Measurements from ENCODE around the gene ARSD. TPM values are rescaled to one million over a fixed set of nuclear protein-coding genes. Genes with fewer than 3 reads are reported as not detected.

Gene ARSD
- polyA plus RNA-seq, 1 of the 3 experiments (the other 2 are of a cell fraction): 19.8 TPM

DNA sequence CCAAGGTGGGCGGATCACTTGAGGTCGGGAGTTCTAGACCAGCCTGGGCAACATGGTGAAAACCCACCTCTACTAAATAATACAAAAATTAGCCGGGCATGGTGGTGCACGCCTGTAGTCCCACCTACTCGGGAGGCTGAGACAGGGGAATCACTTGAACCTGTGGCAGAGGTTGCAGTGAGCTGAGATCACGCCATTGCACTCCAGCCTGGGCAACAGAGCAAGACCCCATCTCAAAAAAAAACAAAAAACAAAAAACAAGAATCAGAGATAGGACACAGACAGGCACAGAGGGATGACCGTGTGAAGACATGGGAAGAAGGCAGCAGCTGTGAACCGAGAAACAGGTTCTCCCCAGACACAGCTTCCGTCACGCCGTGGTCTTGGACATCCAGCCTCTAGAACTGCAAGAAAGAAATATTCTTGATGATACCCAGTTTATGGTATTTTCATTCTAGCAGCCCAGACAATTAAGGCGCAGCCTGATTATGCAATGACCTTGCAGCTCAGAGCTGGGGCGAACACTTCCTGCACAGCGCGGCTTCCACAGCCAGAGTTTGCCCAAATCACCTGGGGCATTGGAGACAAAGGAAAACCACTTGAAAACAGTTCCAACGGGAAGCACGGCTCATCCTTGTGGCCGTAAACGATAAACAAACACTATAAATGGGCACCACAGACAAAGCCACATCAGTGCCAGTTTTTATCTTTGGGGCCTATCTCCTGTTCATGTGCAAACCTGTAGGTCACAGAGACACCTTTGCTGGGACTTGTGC lies 4.2 kb upstream of the ARSD start:
- DNase-seq: no peak
- H3K27me3 ChIP-seq (ENCODE audit: insufficient read depth): peaks cover 7% of the 10 kb centered on the region; the same call in 1 of the 2 replicates
- H2AFZ ChIP-seq (ENCODE audit: low read depth): no peak overlapping the region
- no peaks in the 10 kb centered on the region for H3K4me1 ChIP-seq (ENCODE audit: control insufficient read depth in 1 of 2, insufficient read depth in 2 of 2, low read depth in 1 of 2, low read length in 1 of 2)
- ChIA-PET CTCF (no interaction called here), POLR2A (no interaction called here)
- no peak overlapping the region for H3K27ac ChIP-seq (ENCODE audit: low read depth in 2 of 2, low read length in 1 of 2)
- H3K9me2 ChIP-seq: no peaks in the 10 kb centered on the region
- no peak overlapping the region for H3K4me3 ChIP-seq (ENCODE audit: low read depth in 2 of 2, low read length in 1 of 2)
- 76% methylated on average over 18 of the region's 19 CpGs for WGBS (ENCODE audit: low lambda C conversion rate)
- no peaks in the 10 kb centered on the region for H3K36me3 ChIP-seq (replicated peaks in 1 of 2; ENCODE audit: control insufficient read depth in 1 of 2, insufficient read depth in 2 of 2, low read length in 1 of 2)
- no peak overlapping the region for H3K4me2 ChIP-seq
- H3K9me3 ChIP-seq: no peaks in the 10 kb centered on the region
- H3K79me2 ChIP-seq (ENCODE audit: insufficient read depth): no peaks in the 10 kb centered on the region
- no peak overlapping the region for H3K9ac ChIP-seq
- no peaks in the 10 kb centered on the region for H3F3A ChIP-seq (replicated peaks; ENCODE audit: insufficient read depth)
- TF ChIP-seq NFIC (IDR thresholded peaks at IDR 0.05; ENCODE audit: borderline replicate concordance) (no peak), ELF1 (IDR thresholded peaks at IDR 0.05) (no peak), SMC3 (IDR thresholded peaks at IDR 0.05; ENCODE audit: low read depth, low read length) (no peak), NRF1 (IDR thresholded peaks at IDR 0.05; ENCODE audit: low read depth, low read length) (no peak), GABPA (IDR thresholded peaks at IDR 0.05; ENCODE audit: low read depth) (no peak), RCOR1 (IDR thresholded peaks at IDR 0.05; ENCODE audit: low read length) (no peak), GATA2 (CRISPR knock-in tag; IDR thresholded peaks at IDR 0.05) (no peak), JUND (IDR thresholded peaks at IDR 0.05) (no peak), RAD21 (IDR thresholded peaks at IDR 0.05; ENCODE audit: low read length) (no peak), EP300 (IDR thresholded peaks at IDR 0.05; ENCODE audit: borderline replicate concordance in 1 of 2, low read depth in 1 of 2, low read length in 1 of 2) (no peak), RXRA (IDR thresholded peaks at IDR 0.05; ENCODE audit: borderline replicate concordance, low read depth) (no peak)
- TF ChIP-seq, protein P1, sequence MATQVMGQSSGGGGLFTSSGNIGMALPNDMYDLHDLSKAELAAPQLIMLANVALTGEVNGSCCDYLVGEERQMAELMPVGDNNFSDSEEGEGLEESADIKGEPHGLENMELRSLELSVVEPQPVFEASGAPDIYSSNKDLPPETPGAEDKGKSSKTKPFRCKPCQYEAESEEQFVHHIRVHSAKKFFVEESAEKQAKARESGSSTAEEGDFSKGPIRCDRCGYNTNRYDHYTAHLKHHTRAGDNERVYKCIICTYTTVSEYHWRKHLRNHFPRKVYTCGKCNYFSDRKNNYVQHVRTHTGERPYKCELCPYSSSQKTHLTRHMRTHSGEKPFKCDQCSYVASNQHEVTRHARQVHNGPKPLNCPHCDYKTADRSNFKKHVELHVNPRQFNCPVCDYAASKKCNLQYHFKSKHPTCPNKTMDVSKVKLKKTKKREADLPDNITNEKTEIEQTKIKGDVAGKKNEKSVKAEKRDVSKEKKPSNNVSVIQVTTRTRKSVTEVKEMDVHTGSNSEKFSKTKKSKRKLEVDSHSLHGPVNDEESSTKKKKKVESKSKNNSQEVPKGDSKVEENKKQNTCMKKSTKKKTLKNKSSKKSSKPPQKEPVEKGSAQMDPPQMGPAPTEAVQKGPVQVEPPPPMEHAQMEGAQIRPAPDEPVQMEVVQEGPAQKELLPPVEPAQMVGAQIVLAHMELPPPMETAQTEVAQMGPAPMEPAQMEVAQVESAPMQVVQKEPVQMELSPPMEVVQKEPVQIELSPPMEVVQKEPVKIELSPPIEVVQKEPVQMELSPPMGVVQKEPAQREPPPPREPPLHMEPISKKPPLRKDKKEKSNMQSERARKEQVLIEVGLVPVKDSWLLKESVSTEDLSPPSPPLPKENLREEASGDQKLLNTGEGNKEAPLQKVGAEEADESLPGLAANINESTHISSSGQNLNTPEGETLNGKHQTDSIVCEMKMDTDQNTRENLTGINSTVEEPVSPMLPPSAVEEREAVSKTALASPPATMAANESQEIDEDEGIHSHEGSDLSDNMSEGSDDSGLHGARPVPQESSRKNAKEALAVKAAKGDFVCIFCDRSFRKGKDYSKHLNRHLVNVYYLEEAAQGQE (IDR thresholded peaks at IDR 0.05; ENCODE audit: low read depth, low read length): no peak
- H4K20me1 ChIP-seq (ENCODE audit: insufficient read depth): no peaks in the 10 kb centered on the region

DNA sequence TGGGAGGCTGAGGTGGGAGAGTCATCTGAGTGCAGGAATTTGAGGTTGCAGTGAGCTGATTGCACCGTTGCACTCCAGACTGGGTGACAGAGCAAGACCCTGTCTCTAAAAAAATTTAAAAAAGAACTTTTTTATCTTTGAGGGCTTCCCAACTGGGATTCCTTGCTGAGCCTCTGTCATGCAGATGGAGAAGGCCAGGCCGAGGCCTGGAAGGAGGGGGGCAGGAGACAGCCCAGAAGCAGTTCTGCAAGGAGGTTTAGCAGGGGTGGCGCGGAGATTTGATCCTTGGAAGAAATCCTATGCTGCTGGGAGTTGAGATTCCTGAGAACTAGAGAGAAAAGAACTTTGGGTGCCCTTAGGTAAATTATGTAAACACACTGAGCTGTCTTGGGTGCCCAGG lies 2.5 kb upstream of the ARSD start:
- H3K4me1 ChIP-seq (ENCODE audit: control insufficient read depth in 1 of 2, insufficient read depth in 2 of 2, low read depth in 1 of 2, low read length in 1 of 2): no peaks in the 10 kb centered on the region; a peak in 1 of 4 replicates
- no peak overlapping the region for H2AFZ ChIP-seq (ENCODE audit: low read depth)
- H3K4me2 ChIP-seq: no peak overlapping the region
- H3K9ac ChIP-seq: no peak overlapping the region
- H3K9me3 ChIP-seq: no peaks in the 10 kb centered on the region
- H3K27me3 ChIP-seq (ENCODE audit: insufficient read depth): no peaks in the 10 kb centered on the region; the same call in 1 of the 2 replicates
- no peaks in the 10 kb centered on the region for H3K79me2 ChIP-seq (ENCODE audit: insufficient read depth)
- no peaks in the 10 kb centered on the region for H3K36me3 ChIP-seq (replicated peaks in 1 of 2; ENCODE audit: control insufficient read depth in 1 of 2, insufficient read depth in 2 of 2, low read length in 1 of 2)
- ChIA-PET CTCF (interaction anchor here (1.2 kb wide), 1 partner anchor 19 kb away, joined by 3 read pairs; no protein-coding TSS in a partner anchor), POLR2A (no interaction called here)
- H3K9me2 ChIP-seq: no peaks in the 10 kb centered on the region
- 86% methylated on average over 4 of the region's 4 CpGs for WGBS (ENCODE audit: low lambda C conversion rate)
- no peaks in the 10 kb centered on the region for H4K20me1 ChIP-seq (ENCODE audit: insufficient read depth)
- no peak for TF ChIP-seq RXRA (IDR thresholded peaks at IDR 0.05; ENCODE audit: borderline replicate concordance, low read depth)
- no peak for TF ChIP-seq MEF2A (IDR thresholded peaks at IDR 0.05; ENCODE audit: borderline replicate concordance, low read depth)
- TF ChIP-seq NFIC (IDR thresholded peaks at IDR 0.05; ENCODE audit: borderline replicate concordance): no peak
- no peak for TF ChIP-seq TAF1 (IDR thresholded peaks at IDR 0.05; ENCODE audit: borderline replicate concordance, low read depth, low read length)
- no peak overlapping the region for H3K4me3 ChIP-seq (ENCODE audit: low read depth in 2 of 2, low read length in 1 of 2)
- DNase-seq: no peak
- no peak overlapping the region for H3K27ac ChIP-seq (ENCODE audit: low read depth in 2 of 2, low read length in 1 of 2)
- H3F3A ChIP-seq (replicated peaks; ENCODE audit: insufficient read depth): peaks cover 5% of the 10 kb centered on the region

All from SK-N-SH (cell line).